GM12878 (cell line): Measurements from ENCODE around the gene NT5M. TPM values are rescaled to one million over a fixed set of nuclear protein-coding genes. Genes with fewer than 3 reads are reported as not detected.

Experiments used
- ATAC-seq: fragments of 200-7000 bp; cut with Tn5 transposase; 3 replicates; pipeline ENCODE4 v1.9.1; 2020; ENCODE audit warnings: mild to moderate bottlenecking, moderate library complexity
- BruUV-seq: library from RNA; stranded (reverse); fragments of 400-500 nt; replicated peaks from 2 replicates; lab custom pipeline; 2021; lab: Mats Ljungman, UMichigan
- CTCF ChIA-PET: fragments of 300-600 bp; sonication (Branson Sonifier 250); formaldehyde crosslinking; extraction: SDS; loops from one replicate; lab custom pipeline; 2021; ENCODE audit warnings: inconsistent platforms; lab: Yijun Ruan, JAX
- POLR2A ChIA-PET: fragments of 350-600 bp; formaldehyde crosslinking; extraction: SDS; loops from one replicate; lab custom pipeline; 2021; ENCODE audit warnings: inconsistent platforms; lab: Charles Lee
- RAD21 ChIA-PET: fragments of 300-600 bp; sonication (Branson Sonifier 250); formaldehyde crosslinking; loops from one replicate; lab custom pipeline; 2023; ENCODE audit warnings: antibody characterized with exemption; ENCODE audit not compliant: unreplicated experiment; lab: Charles Lee
- SMC1A ChIA-PET: fragments of 300-600 bp; sonication (Branson Sonifier 250); formaldehyde crosslinking; loops from one replicate; lab custom pipeline; 2023; ENCODE audit not compliant: unreplicated experiment, uncharacterized antibody; lab: Charles Lee
- DNase-seq: peaks from one replicate; pipeline ENCODE4 v3.0.0-alpha.2; 2011; ENCODE audit warnings: low read depth, low spot score
- FAIRE-seq: peaks from 3 replicates; lab custom pipeline; 2011; peaks lifted over from hg19 to GRCh38; lab: Jason Lieb, UNC
- H2AFZ ChIP-seq: 2 replicates; pipeline ENCODE4 v1.6.0; 2011; ENCODE audit warnings: low read depth, low read length, control low read depth; ENCODE audit not compliant: control insufficient read depth
- H3K27ac ChIP-seq: 2 replicates; pipeline ENCODE4 v1.5.1; 2011; ENCODE audit warnings: control low read depth; ENCODE audit not compliant: control insufficient read depth, insufficient read depth
- H3K27me3 ChIP-seq, 2 experiments: replicated peaks in 1 of 2; 2 replicates each; pipeline versions ENCODE4 v1.6.0 to v1.6.1; 2011; ENCODE audit warnings: low read length in 1 of 2; ENCODE audit not compliant: control insufficient read depth in 2 of 2, insufficient read depth in 2 of 2
- H3K36me3 ChIP-seq, 2 experiments: 2 replicates each; pipeline ENCODE4 v1.5.1; 2011; ENCODE audit warnings: low read length in 1 of 2; ENCODE audit not compliant: control insufficient read depth in 2 of 2, insufficient read depth in 2 of 2
- H3K4me1 ChIP-seq: 2 replicates; pipeline ENCODE4 v1.6.1; 2011; ENCODE audit warnings: mild to moderate bottlenecking, low read length, moderate library complexity, mixed read lengths; ENCODE audit not compliant: control insufficient read depth, insufficient read depth
- H3K4me2 ChIP-seq: 2 replicates; pipeline ENCODE4 v1.6.0; 2011; ENCODE audit warnings: control low read depth; ENCODE audit not compliant: control insufficient read depth, insufficient read depth
- H3K4me3 ChIP-seq: fragments of 200-600 bp; sonication (generic); 2 replicates; pipeline ENCODE4 v1.5.1; 2016
- H3K79me2 ChIP-seq: 2 replicates; pipeline ENCODE4 v1.6.0; 2011; ENCODE audit warnings: low read length; ENCODE audit not compliant: control insufficient read depth, insufficient read depth
- H3K9ac ChIP-seq: 2 replicates; pipeline ENCODE4 v1.8.0; 2011; ENCODE audit warnings: low read length, control low read depth, mixed read lengths; ENCODE audit not compliant: control insufficient read depth, insufficient read depth
- H3K9me3 ChIP-seq: replicated peaks from 3 replicates; pipeline ENCODE4 v1.5.1; 2011; ENCODE audit warnings: mild to moderate bottlenecking, low read length; ENCODE audit not compliant: control insufficient read depth, insufficient read depth
- H4K20me1 ChIP-seq: 2 replicates; pipeline ENCODE4 v1.6.0; 2011; ENCODE audit not compliant: control insufficient read depth, insufficient read depth
- ATF2 ChIP-seq: IDR thresholded peaks from 2 replicates; pipeline ENCODE4 v1.6.1; 2012; ENCODE audit warnings: low read length, inconsistent platforms
- BRCA1 ChIP-seq: IDR thresholded peaks from 2 replicates; pipeline ENCODE4 v1.6.1; 2011; ENCODE audit warnings: low read depth, low read length, improper control_type of control experiment
- IKZF1 ChIP-seq: fragments of 450-650 bp; conservative IDR thresholded peaks from 2 replicates; pipeline ENCODE4 v1.6.1; 2017; ENCODE audit warnings: antibody characterized with exemption, mild to moderate bottlenecking
- JUND ChIP-seq: IDR thresholded peaks from 2 replicates; pipeline ENCODE4 v1.6.1; 2012; ENCODE audit warnings: low read depth, mild to moderate bottlenecking, low read length, improper control_type of control experiment, moderate library complexity
- RCOR1 ChIP-seq: conservative IDR thresholded peaks from 2 replicates; pipeline ENCODE4 v1.6.1; 2012; ENCODE audit warnings: low read depth, low read length, improper control_type of control experiment
- SKIL ChIP-seq: fragments of 450-650 bp; IDR thresholded peaks from 2 replicates; pipeline ENCODE4 v1.6.1; 2017; ENCODE audit warnings: mild to moderate bottlenecking, low read depth, inconsistent platforms; ENCODE audit not compliant: poor library complexity, severe bottlenecking
- SMARCA5 ChIP-seq: fragments of 450-650 bp; IDR thresholded peaks from 2 replicates; pipeline ENCODE4 v1.6.1; 2017; ENCODE audit warnings: mild to moderate bottlenecking
- STAT1 ChIP-seq: fragments of 450-650 bp; conservative IDR thresholded peaks from 2 replicates; pipeline ENCODE4 v1.6.1; 2014; ENCODE audit warnings: antibody characterized with exemption, mild to moderate bottlenecking
- ZBTB11 ChIP-seq: fragments of 450-650 bp; formaldehyde crosslinking; IDR thresholded peaks from 2 replicates; pipeline ENCODE4 v1.5.0; 2022; ENCODE audit warnings: mild to moderate bottlenecking, missing genetic modification characterization
- WGBS: methylation state at CpG from one replicate; pipeline ENCODE4 v1.1.6; 2016; ENCODE audit warnings: low lambda C conversion rate; ENCODE audit not compliant: insufficient replicate concordance, insufficient coverage; ENCODE audit errors: missing lambda C conversion rate; 5-methylcytosine and 5-hydroxymethylcytosine counted together
- in situ Hi-C: fragments of 300-500 bp; cut with MboI; formaldehyde crosslinking; loops from 9 replicates; pipeline ENCODE4 v1.14.3; 2018; ENCODE audit warnings: mixed read lengths
- intact Hi-C: fragments of 100-400 bp; cut with micrococcal nuclease; formaldehyde crosslinking; loops from one replicate; pipeline ENCODE4 v1.14.2; 2022; ENCODE audit not compliant: unreplicated experiment
- polyA plus RNA-seq, 11 experiments: library from polyadenylated mRNA; depleted of rRNA in 4 of 11; unstranded in 6 of 11; stranded (reverse) in 5 of 11; fragments of >200 nt; fragmentation: Nextera tagmentation in 4 of 11; fragmentation: Illumina TruSeq in 1 of 11; extraction: Ambion mirVana in 4 of 11; extraction: Trizol in 1 of 11; gene quantifications; 1 replicate in 1 of 11; 2 replicates in 10 of 11; pipeline versions ENCODE4 v1.2.1 to v1.2.3, GENCODE V29; 2011 to 2016; ENCODE audit warnings: inconsistent platforms in 2 of 11, missing spikeins in 2 of 11, low read depth in 1 of 11
- total RNA-seq, 4 experiments: library from RNA; depleted of rRNA in 3 of 4; stranded (reverse); fragments of >200 nt in 3 of 4; fragmentation: Illumina TruSeq in 1 of 4; extraction: Trizol in 1 of 4; gene quantifications; 2 replicates each; pipeline versions ENCODE4 v1.2.1 to v1.2.3, GENCODE V29; 2013 to 2021

The NT5M gene
- total and polyA plus RNA-seq, 10 of the 15 experiments (the other 5 are each of a cell fraction or from before 2014, with no cell fraction given), result 0.18 to 14.1 (median 2.9) TPM

GRCh38 chr17:17258011-17258410, 45.2 kb upstream of the NT5M start:
- Histone ChIP-seq H3K27ac (no peak overlapping the region), H2AFZ (no peak overlapping the region), H3K79me2 (no peaks in the 10 kb centered on the region), H4K20me1 (no peaks in the 10 kb centered on the region), H3K27me3 (no peaks in the 10 kb centered on the region), H3K4me2 (no peak overlapping the region), H3K36me3 (peaks cover 23 to 31% of the 10 kb centered on the region in 2 experiments), H3K4me3 (no peak overlapping the region), H3K4me1 (no peaks in the 10 kb centered on the region), H3K9me3 (no peaks in the 10 kb centered on the region), H3K9ac (no peak overlapping the region)
- intact Hi-C loops (no loop called here), in situ Hi-C loops (no loop called here)
- SMC1A ChIA-PET, result interaction anchor here (0.9 to 1.9 kb wide), 2 partner anchors 21 to 257 kb away, joined by 3 to 8 read pairs; no protein-coding TSS in a partner anchor
- no peak for ATAC-seq
- WGBS, result 97% methylated on average over 7 of the region's 7 CpGs
- BruUV-seq, result TSS peak; percentile 50
- TF ChIP-seq STAT1 (no peak), BRCA1 (no peak), JUND (no peak), RCOR1 (no peak)
- RAD21 ChIA-PET, result no interaction called here
- POLR2A ChIA-PET, result interaction anchor here (0.6 to 1.0 kb wide), 2 partner anchors 8 to 23 kb away, joined by 3 to 4 read pairs; partner anchors contain the start of gene COPS3
- DNase-seq, result no peak
- CTCF ChIA-PET, result interaction anchor here (0.9 to 2.4 kb wide), 2 partner anchors 12 to 117 kb away, joined by 3 to 12 read pairs; no protein-coding TSS in a partner anchor
- FAIRE-seq, result no peak

GRCh38 chr17:17258998-17259397, 44.2 kb upstream of the NT5M start:
- Histone ChIP-seq H4K20me1 (no peaks in the 10 kb centered on the region), H3K4me3 (no peak overlapping the region), H3K4me1 (no peaks in the 10 kb centered on the region), H3K27ac (no peak overlapping the region), H3K27me3 (no peaks in the 10 kb centered on the region), H3K9me3 (no peaks in the 10 kb centered on the region), H3K4me2 (no peak overlapping the region), H3K36me3 (peaks cover 18 to 27% of the 10 kb centered on the region in 2 experiments), H2AFZ (no peak overlapping the region), H3K9ac (no peak overlapping the region), H3K79me2 (no peaks in the 10 kb centered on the region)
- DNase-seq (no peak), FAIRE-seq (no peak), ATAC-seq (no peak)
- ChIA-PET POLR2A (no interaction called here), RAD21 (no interaction called here), SMC1A (interaction anchor here (0.8 to 1.9 kb wide), 3 partner anchors 20 to 258 kb away, joined by 3 to 8 read pairs (median 3); no protein-coding TSS in a partner anchor), CTCF (interaction anchor here (1.1 to 2.4 kb wide), 3 partner anchors 11 to 54 kb away, joined by 3 to 12 read pairs (median 3); no protein-coding TSS in a partner anchor)
- intact Hi-C loops, result no loop called here
- 97% methylated on average over 4 of the region's 4 CpGs for WGBS
- in situ Hi-C loops, result no loop called here
- BruUV-seq, result no TSS peak
- TF ChIP-seq SKIL (no peak), ATF2 (no peak), SMARCA5 (no peak), ZBTB11 (CRISPR knock-in tag) (no peak), IKZF1 (no peak)
